GM12878 (cell line): ENCODE data around the gene SAMD4A. TPM values are rescaled to one million over a fixed set of nuclear protein-coding genes. Genes with fewer than 3 reads are reported as not detected.

ENCODE experiments used
- ATAC-seq: fragments of 200-7000 bp; cut with Tn5 transposase; 3 replicates; pipeline ENCODE4 v1.9.1; 2020; ENCODE audit warnings: mild to moderate bottlenecking, moderate library complexity
- BruUV-seq: library from RNA; stranded (reverse); fragments of 400-500 nt; replicated peaks from 2 replicates; lab custom pipeline; 2021; lab: Mats Ljungman, UMichigan
- CTCF ChIA-PET: fragments of 300-600 bp; sonication (Branson Sonifier 250); formaldehyde crosslinking; extraction: SDS; loops from one replicate; lab custom pipeline; 2021; ENCODE audit warnings: inconsistent platforms; lab: Yijun Ruan, JAX
- POLR2A ChIA-PET: fragments of 350-600 bp; formaldehyde crosslinking; extraction: SDS; loops from one replicate; lab custom pipeline; 2021; ENCODE audit warnings: inconsistent platforms; lab: Charles Lee
- RAD21 ChIA-PET: fragments of 300-600 bp; sonication (Branson Sonifier 250); formaldehyde crosslinking; loops from one replicate; lab custom pipeline; 2023; ENCODE audit warnings: antibody characterized with exemption; ENCODE audit not compliant: unreplicated experiment; lab: Charles Lee
- SMC1A ChIA-PET: fragments of 300-600 bp; sonication (Branson Sonifier 250); formaldehyde crosslinking; loops from one replicate; lab custom pipeline; 2023; ENCODE audit not compliant: unreplicated experiment, uncharacterized antibody; lab: Charles Lee
- DNase-seq: peaks from one replicate; pipeline ENCODE4 v3.0.0-alpha.2; 2011; ENCODE audit warnings: low read depth, low spot score
- FAIRE-seq: peaks from 3 replicates; lab custom pipeline; 2011; peaks lifted over from hg19 to GRCh38; lab: Jason Lieb, UNC
- H2AFZ ChIP-seq: 2 replicates; pipeline ENCODE4 v1.6.0; 2011; ENCODE audit warnings: low read depth, low read length, control low read depth; ENCODE audit not compliant: control insufficient read depth
- H3K27ac ChIP-seq: 2 replicates; pipeline ENCODE4 v1.5.1; 2011; ENCODE audit warnings: control low read depth; ENCODE audit not compliant: control insufficient read depth, insufficient read depth
- H3K27me3 ChIP-seq, 2 experiments: replicated peaks in 1 of 2; 2 replicates each; pipeline versions ENCODE4 v1.6.0 to v1.6.1; 2011; ENCODE audit warnings: low read length in 1 of 2; ENCODE audit not compliant: control insufficient read depth in 2 of 2, insufficient read depth in 2 of 2
- H3K36me3 ChIP-seq, 2 experiments: 2 replicates each; pipeline ENCODE4 v1.5.1; 2011; ENCODE audit warnings: low read length in 1 of 2; ENCODE audit not compliant: control insufficient read depth in 2 of 2, insufficient read depth in 2 of 2
- H3K4me1 ChIP-seq: 2 replicates; pipeline ENCODE4 v1.6.1; 2011; ENCODE audit warnings: mild to moderate bottlenecking, low read length, moderate library complexity, mixed read lengths; ENCODE audit not compliant: control insufficient read depth, insufficient read depth
- H3K4me2 ChIP-seq: 2 replicates; pipeline ENCODE4 v1.6.0; 2011; ENCODE audit warnings: control low read depth; ENCODE audit not compliant: control insufficient read depth, insufficient read depth
- H3K4me3 ChIP-seq: fragments of 200-600 bp; sonication (generic); 2 replicates; pipeline ENCODE4 v1.5.1; 2016
- H3K79me2 ChIP-seq: 2 replicates; pipeline ENCODE4 v1.6.0; 2011; ENCODE audit warnings: low read length; ENCODE audit not compliant: control insufficient read depth, insufficient read depth
- H3K9ac ChIP-seq: 2 replicates; pipeline ENCODE4 v1.8.0; 2011; ENCODE audit warnings: low read length, control low read depth, mixed read lengths; ENCODE audit not compliant: control insufficient read depth, insufficient read depth
- H3K9me3 ChIP-seq: replicated peaks from 3 replicates; pipeline ENCODE4 v1.5.1; 2011; ENCODE audit warnings: mild to moderate bottlenecking, low read length; ENCODE audit not compliant: control insufficient read depth, insufficient read depth
- H4K20me1 ChIP-seq: 2 replicates; pipeline ENCODE4 v1.6.0; 2011; ENCODE audit not compliant: control insufficient read depth, insufficient read depth
- BCL11A ChIP-seq: IDR thresholded peaks from 2 replicates; pipeline ENCODE4 v1.6.1; 2011; ENCODE audit warnings: low read depth, low read length
- BMI1 ChIP-seq: fragments of 450-650 bp; IDR thresholded peaks from 2 replicates; pipeline ENCODE4 v1.6.1; 2016; ENCODE audit warnings: mild to moderate bottlenecking, moderate library complexity, borderline replicate concordance
- CHD4 ChIP-seq: fragments of 200-600 bp; sonication (generic); IDR thresholded peaks from 2 replicates; pipeline ENCODE4 v1.6.1; 2016; ENCODE audit warnings: mild to moderate bottlenecking
- CREB1 ChIP-seq: IDR thresholded peaks from 2 replicates; pipeline ENCODE4 v1.6.1; 2012; ENCODE audit warnings: low read depth, mild to moderate bottlenecking, inconsistent platforms
- EED ChIP-seq: sonication (generic); IDR thresholded peaks from 2 replicates; pipeline ENCODE4 v1.6.1; 2016; ENCODE audit warnings: antibody characterized with exemption, low read depth
- GATAD2B ChIP-seq: fragments of 450-650 bp; conservative IDR thresholded peaks from 2 replicates; pipeline ENCODE4 v1.6.1; 2017; ENCODE audit warnings: low read depth, mild to moderate bottlenecking, moderate library complexity
- MYC ChIP-seq: IDR thresholded peaks from 2 replicates; pipeline ENCODE4 v1.6.1; 2011; ENCODE audit warnings: mild to moderate bottlenecking, low read length, moderate library complexity, inconsistent platforms; ENCODE audit not compliant: insufficient read depth, insufficient replicate concordance, insufficient read length, severe bottlenecking
- POLR2AphosphoS5 ChIP-seq: IDR thresholded peaks from 2 replicates; pipeline ENCODE4 v1.6.1; 2011; ENCODE audit warnings: mild to moderate bottlenecking, low read length, inconsistent platforms
- ZNF24 ChIP-seq: fragments of 450-650 bp; IDR thresholded peaks from 2 replicates; pipeline ENCODE4 v1.6.1; 2017; ENCODE audit warnings: antibody characterized with exemption, mild to moderate bottlenecking
- WGBS: methylation state at CpG from one replicate; pipeline ENCODE4 v1.1.6; 2016; ENCODE audit warnings: low lambda C conversion rate; ENCODE audit not compliant: insufficient replicate concordance, insufficient coverage; ENCODE audit errors: missing lambda C conversion rate; 5-methylcytosine and 5-hydroxymethylcytosine counted together
- in situ Hi-C: fragments of 300-500 bp; cut with MboI; formaldehyde crosslinking; loops from 9 replicates; pipeline ENCODE4 v1.14.3; 2018; ENCODE audit warnings: mixed read lengths
- intact Hi-C: fragments of 100-400 bp; cut with micrococcal nuclease; formaldehyde crosslinking; loops from one replicate; pipeline ENCODE4 v1.14.2; 2022; ENCODE audit not compliant: unreplicated experiment
- polyA plus RNA-seq, 11 experiments: library from polyadenylated mRNA; depleted of rRNA in 4 of 11; unstranded in 6 of 11; stranded (reverse) in 5 of 11; fragments of >200 nt; fragmentation: Nextera tagmentation in 4 of 11; fragmentation: Illumina TruSeq in 1 of 11; extraction: Ambion mirVana in 4 of 11; extraction: Trizol in 1 of 11; gene quantifications; 1 replicate in 1 of 11; 2 replicates in 10 of 11; pipeline versions ENCODE4 v1.2.1 to v1.2.3, GENCODE V29; 2011 to 2016; ENCODE audit warnings: inconsistent platforms in 2 of 11, missing spikeins in 2 of 11, low read depth in 1 of 11
- total RNA-seq, 4 experiments: library from RNA; depleted of rRNA in 3 of 4; stranded (reverse); fragments of >200 nt in 3 of 4; fragmentation: Illumina TruSeq in 1 of 4; extraction: Trizol in 1 of 4; gene quantifications; 2 replicates each; pipeline versions ENCODE4 v1.2.1 to v1.2.3, GENCODE V29; 2013 to 2021
- TF ChIP-seq, protein P1 (sequence below): IDR thresholded peaks from 2 replicates; pipeline ENCODE4 v1.6.1; 2011; ENCODE audit warnings: low read depth, mild to moderate bottlenecking, low read length, moderate library complexity, borderline replicate concordance; ENCODE audit errors: extremely low read depth
- TF ChIP-seq, protein P2 (sequence below): IDR thresholded peaks from 2 replicates; pipeline ENCODE4 v1.6.1; 2012; ENCODE audit warnings: mild to moderate bottlenecking, low read depth, low read length
- TF ChIP-seq, protein P3 (sequence below): fragments of 450-650 bp; conservative IDR thresholded peaks from 2 replicates; pipeline ENCODE4 v1.6.1; 2017; ENCODE audit warnings: mild to moderate bottlenecking, moderate library complexity
- TF ChIP-seq, protein P4 (sequence below): fragments of 450-650 bp; IDR thresholded peaks from 2 replicates; pipeline ENCODE4 v1.6.1; 2018; ENCODE audit warnings: borderline replicate concordance, mild to moderate bottlenecking; ENCODE audit not compliant: partially characterized antibody

SAMD4A gene
- total and polyA plus RNA-seq, 10 of the 15 experiments (the other 5 are each of a cell fraction or from before 2014, with no cell fraction given): 0.05 to 0.56 (median 0.31) TPM

DNA sequence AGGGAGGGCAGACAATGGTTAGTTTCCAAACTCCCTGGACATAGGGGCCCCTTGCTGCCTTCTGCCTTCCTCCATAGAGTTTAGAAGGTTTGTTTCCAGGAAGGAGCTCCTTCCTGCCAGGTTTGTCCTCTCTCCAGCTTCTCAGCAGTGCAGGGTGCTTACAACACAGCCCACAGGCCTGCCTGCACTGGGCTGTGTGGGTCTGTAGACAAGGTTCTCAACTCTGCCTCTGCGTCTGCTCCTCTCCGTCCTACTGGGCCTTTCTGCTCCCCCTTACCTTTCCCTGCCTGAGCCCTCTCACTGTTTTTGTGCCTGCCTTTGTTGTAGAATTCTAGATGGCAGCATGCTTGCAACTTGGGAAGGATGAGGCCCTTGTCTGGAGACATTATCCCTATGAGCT is 124.0 kb downstream of the SAMD4A start:
- ATAC-seq (no peak), DNase-seq (no peak), FAIRE-seq (no peak)
- H4K20me1 ChIP-seq: no peaks in the 10 kb centered on the region
- H3K4me3 ChIP-seq: no peak overlapping the region
- ChIA-PET CTCF (interaction anchor here (0.5 to 2.6 kb wide), 34 partner anchors 9 to 496 kb away, joined by 3 to 42 read pairs (median 4); partner anchors contain the start of gene SAMD4A), SMC1A (interaction anchor here (0.6 to 2.6 kb wide), 14 partner anchors 10 to 1427 kb away, joined by 3 to 24 read pairs (median 4); partner anchors contain the start of gene SAMD4A), RAD21 (interaction anchor here (0.6 to 3.3 kb wide), 11 partner anchors 10 to 832 kb away, joined by 3 to 30 read pairs (median 4); partner anchors contain the start of genes CGRRF1 and SAMD4A), POLR2A (interaction anchor here (0.5 to 0.6 kb wide), 7 partner anchors 27 to 499 kb away, joined by 3 to 7 read pairs (median 4); no protein-coding TSS in a partner anchor)
- intact Hi-C loops (loop anchor here (1.0 kb wide), 1 partner anchor 127 kb away; no protein-coding TSS in a partner anchor), in situ Hi-C loops (no loop called here)
- H3K79me2 ChIP-seq: no peaks in the 10 kb centered on the region
- no peak overlapping the region for H3K27ac ChIP-seq
- TF ChIP-seq BCL11A: no peak
- TF ChIP-seq CHD4: no peak
- TF ChIP-seq ZNF24: no peak
- TF ChIP-seq, protein P1, sequence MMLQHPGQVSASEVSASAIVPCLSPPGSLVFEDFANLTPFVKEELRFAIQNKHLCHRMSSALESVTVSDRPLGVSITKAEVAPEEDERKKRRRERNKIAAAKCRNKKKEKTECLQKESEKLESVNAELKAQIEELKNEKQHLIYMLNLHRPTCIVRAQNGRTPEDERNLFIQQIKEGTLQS: no peak
- no peak for TF ChIP-seq MYC
- TF ChIP-seq, protein P2, sequence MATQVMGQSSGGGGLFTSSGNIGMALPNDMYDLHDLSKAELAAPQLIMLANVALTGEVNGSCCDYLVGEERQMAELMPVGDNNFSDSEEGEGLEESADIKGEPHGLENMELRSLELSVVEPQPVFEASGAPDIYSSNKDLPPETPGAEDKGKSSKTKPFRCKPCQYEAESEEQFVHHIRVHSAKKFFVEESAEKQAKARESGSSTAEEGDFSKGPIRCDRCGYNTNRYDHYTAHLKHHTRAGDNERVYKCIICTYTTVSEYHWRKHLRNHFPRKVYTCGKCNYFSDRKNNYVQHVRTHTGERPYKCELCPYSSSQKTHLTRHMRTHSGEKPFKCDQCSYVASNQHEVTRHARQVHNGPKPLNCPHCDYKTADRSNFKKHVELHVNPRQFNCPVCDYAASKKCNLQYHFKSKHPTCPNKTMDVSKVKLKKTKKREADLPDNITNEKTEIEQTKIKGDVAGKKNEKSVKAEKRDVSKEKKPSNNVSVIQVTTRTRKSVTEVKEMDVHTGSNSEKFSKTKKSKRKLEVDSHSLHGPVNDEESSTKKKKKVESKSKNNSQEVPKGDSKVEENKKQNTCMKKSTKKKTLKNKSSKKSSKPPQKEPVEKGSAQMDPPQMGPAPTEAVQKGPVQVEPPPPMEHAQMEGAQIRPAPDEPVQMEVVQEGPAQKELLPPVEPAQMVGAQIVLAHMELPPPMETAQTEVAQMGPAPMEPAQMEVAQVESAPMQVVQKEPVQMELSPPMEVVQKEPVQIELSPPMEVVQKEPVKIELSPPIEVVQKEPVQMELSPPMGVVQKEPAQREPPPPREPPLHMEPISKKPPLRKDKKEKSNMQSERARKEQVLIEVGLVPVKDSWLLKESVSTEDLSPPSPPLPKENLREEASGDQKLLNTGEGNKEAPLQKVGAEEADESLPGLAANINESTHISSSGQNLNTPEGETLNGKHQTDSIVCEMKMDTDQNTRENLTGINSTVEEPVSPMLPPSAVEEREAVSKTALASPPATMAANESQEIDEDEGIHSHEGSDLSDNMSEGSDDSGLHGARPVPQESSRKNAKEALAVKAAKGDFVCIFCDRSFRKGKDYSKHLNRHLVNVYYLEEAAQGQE: no peak
- TF ChIP-seq EED: no peak
- TF ChIP-seq POLR2AphosphoS5: no peak
- TF ChIP-seq BMI1: no peak
- no peak for TF ChIP-seq CREB1
- TF ChIP-seq GATAD2B: no peak
- TF ChIP-seq, protein P3, sequence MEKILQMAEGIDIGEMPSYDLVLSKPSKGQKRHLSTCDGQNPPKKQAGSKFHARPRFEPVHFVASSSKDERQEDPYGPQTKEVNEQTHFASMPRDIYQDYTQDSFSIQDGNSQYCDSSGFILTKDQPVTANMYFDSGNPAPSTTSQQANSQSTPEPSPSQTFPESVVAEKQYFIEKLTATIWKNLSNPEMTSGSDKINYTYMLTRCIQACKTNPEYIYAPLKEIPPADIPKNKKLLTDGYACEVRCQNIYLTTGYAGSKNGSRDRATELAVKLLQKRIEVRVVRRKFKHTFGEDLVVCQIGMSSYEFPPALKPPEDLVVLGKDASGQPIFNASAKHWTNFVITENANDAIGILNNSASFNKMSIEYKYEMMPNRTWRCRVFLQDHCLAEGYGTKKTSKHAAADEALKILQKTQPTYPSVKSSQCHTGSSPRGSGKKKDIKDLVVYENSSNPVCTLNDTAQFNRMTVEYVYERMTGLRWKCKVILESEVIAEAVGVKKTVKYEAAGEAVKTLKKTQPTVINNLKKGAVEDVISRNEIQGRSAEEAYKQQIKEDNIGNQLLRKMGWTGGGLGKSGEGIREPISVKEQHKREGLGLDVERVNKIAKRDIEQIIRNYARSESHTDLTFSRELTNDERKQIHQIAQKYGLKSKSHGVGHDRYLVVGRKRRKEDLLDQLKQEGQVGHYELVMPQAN: no peak
- TF ChIP-seq, protein P4, sequence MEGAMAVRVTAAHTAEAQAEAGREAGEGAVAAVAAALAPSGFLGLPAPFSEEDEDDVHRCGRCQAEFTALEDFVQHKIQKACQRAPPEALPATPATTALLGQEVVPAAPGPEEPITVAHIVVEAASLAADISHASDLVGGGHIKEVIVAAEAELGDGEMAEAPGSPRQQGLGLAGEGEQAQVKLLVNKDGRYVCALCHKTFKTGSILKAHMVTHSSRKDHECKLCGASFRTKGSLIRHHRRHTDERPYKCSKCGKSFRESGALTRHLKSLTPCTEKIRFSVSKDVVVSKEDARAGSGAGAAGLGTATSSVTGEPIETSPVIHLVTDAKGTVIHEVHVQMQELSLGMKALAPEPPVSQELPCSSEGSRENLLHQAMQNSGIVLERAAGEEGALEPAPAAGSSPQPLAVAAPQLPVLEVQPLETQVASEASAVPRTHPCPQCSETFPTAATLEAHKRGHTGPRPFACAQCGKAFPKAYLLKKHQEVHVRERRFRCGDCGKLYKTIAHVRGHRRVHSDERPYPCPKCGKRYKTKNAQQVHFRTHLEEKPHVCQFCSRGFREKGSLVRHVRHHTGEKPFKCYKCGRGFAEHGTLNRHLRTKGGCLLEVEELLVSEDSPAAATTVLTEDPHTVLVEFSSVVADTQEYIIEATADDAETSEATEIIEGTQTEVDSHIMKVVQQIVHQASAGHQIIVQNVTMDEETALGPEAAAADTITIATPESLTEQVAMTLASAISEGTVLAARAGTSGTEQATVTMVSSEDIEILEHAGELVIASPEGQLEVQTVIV: no peak
- 100% methylated on average over 2 of the region's 2 CpGs for WGBS
- H3K9ac ChIP-seq: no peak overlapping the region
- H2AFZ ChIP-seq: no peak overlapping the region
- no peaks in the 10 kb centered on the region for H3K4me1 ChIP-seq
- no peak overlapping the region for H3K4me2 ChIP-seq
- no TSS peak for BruUV-seq
- H3K36me3 ChIP-seq: no peaks in the 10 kb centered on the region
- H3K27me3 ChIP-seq: no peaks in the 10 kb centered on the region
- peaks cover 2% of the 10 kb centered on the region; the same call in 1 of the 3 replicates for H3K9me3 ChIP-seq
